Measurements from ENCODE around the gene SEM1. TPM values are rescaled to one million over a fixed set of nuclear protein-coding genes. Genes with fewer than 3 reads are reported as not detected.

SEM1 gene
- total and polyA plus RNA-seq, 2 of the 4 experiments (the other 2 are of a cell fraction), result 17.2 to 38.0 TPM

- H3K9me1 ChIP-seq (ENCODE audit: insufficient read depth, low read length), result 0 out of 2 replicates have a peak, but pooled peaks cover 2% of the 10 kb centered on the region
- H4K8ac ChIP-seq (ENCODE audit: low read depth in 2 of 2, low read length in 2 of 2), result no peak overlapping the region
- H3K23ac ChIP-seq (ENCODE audit: low read depth, low read length), result no peak overlapping the region
- peaks cover 40% of the 10 kb centered on the region for H4K20me1 ChIP-seq (ENCODE audit: insufficient read depth, low read length)
- no peak overlapping the region for H2BK20ac ChIP-seq (ENCODE audit: low read depth, low read length)
- H3K4ac ChIP-seq (ENCODE audit: low read depth, low read length), result no peak overlapping the region
- H3K4me1 ChIP-seq (ENCODE audit: control insufficient read depth, insufficient read depth, low read length), result no peaks in the 10 kb centered on the region
- no peak overlapping the region for H4K5ac ChIP-seq (ENCODE audit: low read depth, low read length)
- no peak overlapping the region for H2AK5ac ChIP-seq (ENCODE audit: low read depth, low read length)
- H3K9ac ChIP-seq (ENCODE audit: low read depth, low read length), result no peak overlapping the region
- BruUV-seq (replicated peaks), result no TSS peak
- ChIA-PET POLR2A (ENCODE audit: unreplicated experiment) (no interaction called here), CTCF (no interaction called here)
- H3K4me2 ChIP-seq (ENCODE audit: low read depth, low read length), result no peak overlapping the region
- TF ChIP-seq POLR2A (IDR thresholded peaks at IDR 0.05; ENCODE audit: low read depth, low read length) (no peak), CHD1 (IDR thresholded peaks at IDR 0.05; ENCODE audit: low read depth, low read length) (no peak), CTCF (conservative IDR thresholded peaks at IDR 0.05; ENCODE audit: low read depth, low read length) (no peak)
- ATAC-seq (ENCODE audit: low read depth) (no peak), DNase-seq (no peak)
- H3K14ac ChIP-seq (replicated peaks; ENCODE audit: low read depth, low read length), result no peak overlapping the region
- no peak overlapping the region for H2AK9ac ChIP-seq (replicated peaks; ENCODE audit: low read depth, low read length, poor library complexity)
- no peak overlapping the region for H3K56ac ChIP-seq (ENCODE audit: extremely low read depth, insufficient read depth, low read length)
- H3K79me1 ChIP-seq (ENCODE audit: low read depth in 1 of 2, low read length in 2 of 2), result peaks cover 13 to 36% of the 10 kb centered on the region in 2 experiments; a peak in 3 of 4 replicates
- H3K18ac ChIP-seq (ENCODE audit: low read depth, low read length), result no peak overlapping the region
- no peak overlapping the region for H4K91ac ChIP-seq (ENCODE audit: insufficient read depth, low read depth, low read length)
- no peak overlapping the region for H3K4me3 ChIP-seq (ENCODE audit: insufficient read depth, low read depth, low read length)
- in situ Hi-C loops (cut with MboI; ENCODE audit: low sequenced_read_pairs) (no loop called here), dilution Hi-C loops (cut with HindIII; ENCODE audit: low sequenced_read_pairs, unreplicated experiment) (no loop called here), intact Hi-C loops (cut with micrococcal nuclease) (no loop called here)
- H2BK120ac ChIP-seq (ENCODE audit: low read depth, low read length), result no peak overlapping the region
- no peak overlapping the region for H2BK5ac ChIP-seq (ENCODE audit: low read depth, low read length, poor library complexity, severe bottlenecking)
- H2BK15ac ChIP-seq (ENCODE audit: low read depth, low read length), result no peak overlapping the region
- H3K9me3 ChIP-seq (ENCODE audit: control insufficient read depth, insufficient read depth, low read length), result no peaks in the 10 kb centered on the region
- no peaks in the 10 kb centered on the region for H3K27me3 ChIP-seq (ENCODE audit: control insufficient read depth, insufficient read depth, low read length)
- H2AFZ ChIP-seq (replicated peaks; ENCODE audit: low read length, poor library complexity), result no peak overlapping the region
- WGBS, 2 experiments (ENCODE audit: extremely low coverage in 2 of 2, insufficient read length in 1 of 2), result no CpG with 5 or more reads among the region's 3 CpGs
- H3K36me3 ChIP-seq (ENCODE audit: control insufficient read depth, insufficient read depth, low read length), result 0 out of 2 replicates have a peak, but pooled peaks cover 1% of the 10 kb centered on the region
- H3K27ac ChIP-seq (ENCODE audit: insufficient read depth, low read length), result no peak overlapping the region
Measured at GRCh38 chr7:96697822-96698221, 11.8 kb downstream of the SEM1 start.
